Fibroblast of lung (primary cell): ENCODE data around the gene KERA.

Experiments used
- CTCF ChIP-seq, 2 donors: IDR thresholded peaks in 1 of 2; conservative IDR thresholded peaks in 1 of 2; 1 replicate in 1 of 2; 2 replicates in 1 of 2; pipeline ENCODE4 v1.5.1; 2011 to 2012; ENCODE audit warnings: low read length in 2 of 2, control low read depth in 1 of 2, inconsistent platforms in 1 of 2, low read depth in 1 of 2, mild to moderate bottlenecking in 1 of 2
- EZH2 ChIP-seq: IDR thresholded peaks from 2 replicates; pipeline ENCODE4 v1.5.1; 2012; ENCODE audit warnings: low read length, control low read depth, mild to moderate bottlenecking; ENCODE audit errors: missing control alignments

GRCh38 chr12:91074154-91074709, 16.4 kb upstream of the KERA start:
- no peak for TF ChIP-seq CTCF (conservative IDR thresholded peaks at IDR 0.05 in 1 of 2, IDR thresholded peaks at IDR 0.05 in 1 of 2; ENCODE audit: low read depth in 1 of 2, low read length in 2 of 2)
- TF ChIP-seq EZH2, result no peak
